Activated naive CD4-positive, alpha-beta T cell treated with anti-CD3 and anti-CD28 coated beads for 36 hours (primary cell): ENCODE results near the gene CNPY4. TPM values are rescaled to one million over a fixed set of nuclear protein-coding genes. Genes with fewer than 3 reads are reported as not detected.

Experiments used
- CTCF ChIA-PET: fragments of 350-600 bp; sonication (Branson Sonifier 250); formaldehyde crosslinking; loops from one replicate; lab custom pipeline; 2021; ENCODE audit warnings: antibody characterized with exemption; lab: Charles Lee
- DNase-seq: peaks from one replicate; pipeline ENCODE4 v3.0.0-alpha.2; 2020
- H3K27ac Mint-ChIP-seq: one replicate; pipeline ENCODE4 v1.8.0; 2021; ENCODE audit warnings: mild to moderate bottlenecking, mixed read lengths
- H3K27me3 Mint-ChIP-seq: one replicate; pipeline ENCODE4 v1.8.0; 2021; ENCODE audit warnings: low read depth, mixed read lengths
- H3K36me3 Mint-ChIP-seq: one replicate; pipeline ENCODE4 v1.8.0; 2021; ENCODE audit warnings: low read depth, mixed read lengths
- H3K4me1 Mint-ChIP-seq: one replicate; pipeline ENCODE4 v1.8.0; 2021; ENCODE audit warnings: low read depth, mixed read lengths
- H3K4me3 Mint-ChIP-seq: one replicate; pipeline ENCODE4 v1.8.0; 2021; ENCODE audit warnings: mild to moderate bottlenecking, moderate library complexity, mixed read lengths
- H3K9me3 Mint-ChIP-seq: one replicate; pipeline ENCODE4 v1.8.0; 2021; ENCODE audit warnings: mixed read lengths
- intact Hi-C: fragments of 100-400 bp; cut with micrococcal nuclease; formaldehyde crosslinking; loops from one replicate; pipeline ENCODE4 v1.15.1; 2023
- total RNA-seq, 2 experiments: library from RNA; stranded (reverse); gene quantifications; one replicate each; pipeline ENCODE4 v1.2.3, GENCODE V29; 2021

The CNPY4 gene
- total RNA-seq, 2 experiments from 2014 or later = 7.2 to 8.7 TPM

DNA sequence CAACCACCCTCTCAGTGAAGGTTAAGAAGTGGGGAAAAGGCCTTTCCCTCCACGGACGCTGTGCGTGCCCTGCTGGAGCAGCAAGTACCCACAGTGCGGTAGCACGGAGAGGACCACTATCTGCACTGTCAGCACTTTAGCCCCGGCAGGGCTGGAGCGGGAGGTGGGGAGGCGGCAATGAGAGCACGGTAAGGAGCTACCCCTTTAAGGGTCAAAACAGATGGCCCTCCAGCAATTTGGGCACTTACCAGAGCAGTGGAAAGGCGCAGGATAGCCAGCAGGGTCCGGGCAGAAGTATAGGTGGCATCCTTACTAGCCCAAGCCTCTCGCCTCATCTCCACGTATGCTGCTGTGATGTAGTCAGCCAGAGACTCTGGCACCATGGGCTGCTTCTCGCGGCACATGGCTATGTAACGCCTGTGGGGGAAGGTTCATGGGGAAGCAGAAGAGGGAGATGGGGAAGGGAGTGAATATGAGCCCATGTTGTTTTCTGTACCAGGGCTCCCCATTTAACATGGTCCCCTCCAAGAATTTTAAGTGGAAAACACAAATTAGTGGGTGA, 25.4 kb upstream of the CNPY4 start:
- H3K4me1 Mint-ChIP-seq = peaks cover 58% of the 10 kb centered on the region
- H3K9me3 Mint-ChIP-seq = no peaks in the 10 kb centered on the region
- H3K36me3 Mint-ChIP-seq = peaks cover 78% of the 10 kb centered on the region
- CTCF ChIA-PET = no interaction called here
- no peaks in the 10 kb centered on the region for H3K27me3 Mint-ChIP-seq
- DNase-seq = no peak
- no peak overlapping the region for H3K4me3 Mint-ChIP-seq
- H3K27ac Mint-ChIP-seq = no peak overlapping the region
- intact Hi-C loops = no loop called here

DNA sequence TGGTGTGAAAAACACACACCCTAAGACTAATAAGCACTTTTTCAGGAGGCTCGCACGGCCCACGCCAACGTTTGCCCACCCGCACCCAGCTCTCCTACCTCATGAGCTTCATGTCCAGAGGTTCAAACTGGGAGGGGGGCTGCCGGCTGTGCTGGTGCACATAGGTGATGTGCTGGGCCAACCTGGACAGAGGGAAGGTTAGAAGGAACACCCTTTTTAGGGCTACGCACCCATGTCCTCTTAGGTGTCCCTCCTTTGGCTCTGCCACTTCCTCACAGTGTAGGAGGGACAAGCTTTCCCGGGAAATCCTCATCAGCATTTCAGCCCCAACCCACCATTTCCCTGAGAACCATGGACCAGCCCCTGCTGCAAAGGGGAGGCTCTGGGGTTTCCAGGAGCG, 24.1 kb upstream of the CNPY4 start:
- H3K4me1 Mint-ChIP-seq = peaks cover 59% of the 10 kb centered on the region
- no peaks in the 10 kb centered on the region for H3K9me3 Mint-ChIP-seq
- DNase-seq = no peak
- H3K27me3 Mint-ChIP-seq = no peaks in the 10 kb centered on the region
- H3K27ac Mint-ChIP-seq = peak overlapping the region; percentile 56
- peaks cover 90% of the 10 kb centered on the region for H3K36me3 Mint-ChIP-seq
- intact Hi-C loops = no loop called here
- H3K4me3 Mint-ChIP-seq = no peak overlapping the region
- CTCF ChIA-PET = no interaction called here

DNA sequence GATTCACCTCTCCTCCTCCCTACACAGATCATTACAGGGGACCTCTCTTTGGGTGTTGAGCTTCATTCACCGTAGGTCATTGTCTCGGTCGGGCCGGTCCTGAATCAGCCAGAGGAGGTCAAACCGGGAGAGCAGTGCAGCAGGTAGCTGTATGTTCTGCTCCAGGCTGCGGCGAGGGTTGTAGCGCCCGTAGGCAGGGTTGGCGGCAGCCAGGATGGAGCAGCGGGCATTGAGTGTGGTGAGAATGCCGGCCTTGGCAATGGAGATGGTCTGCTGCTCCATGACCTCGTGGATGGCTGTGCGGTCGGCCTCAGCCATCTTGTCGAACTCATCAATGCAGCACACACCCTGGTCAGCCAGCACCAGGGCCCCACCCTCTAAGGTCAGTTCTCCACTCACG, 23.7 kb upstream of the CNPY4 start:
- Mint-ChIP-seq H3K4me3 (no peak overlapping the region), H3K27me3 (no peaks in the 10 kb centered on the region), H3K4me1 (peaks cover 56% of the 10 kb centered on the region), H3K36me3 (peaks cover 90% of the 10 kb centered on the region), H3K27ac (no peak overlapping the region), H3K9me3 (no peaks in the 10 kb centered on the region)
- CTCF ChIA-PET = no interaction called here
- DNase-seq = no peak
- intact Hi-C loops = no loop called here

DNA sequence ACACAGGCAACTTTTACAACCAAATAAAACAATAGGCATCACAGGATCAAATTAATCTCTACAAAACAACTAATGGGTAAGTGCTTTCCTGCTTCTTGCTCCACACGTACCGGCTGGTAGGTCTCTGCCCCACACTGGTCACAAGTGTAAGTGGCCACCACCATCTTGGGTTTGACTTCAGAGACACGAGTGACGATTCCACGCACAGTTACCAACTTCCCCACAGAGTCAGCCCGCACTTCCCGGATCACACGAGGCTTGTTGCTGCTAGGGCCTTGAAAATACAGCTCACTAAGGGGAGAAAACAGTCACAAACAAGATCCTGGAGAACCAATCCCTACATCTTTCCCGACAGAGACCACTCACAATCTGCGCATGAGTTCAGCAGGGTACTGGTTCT, 20.5 kb upstream of the CNPY4 start:
- CTCF ChIA-PET = interaction anchor here (1.2 kb wide), 1 partner anchor 9 kb away, joined by 4 read pairs; no protein-coding TSS in a partner anchor
- peak overlapping the region; percentile 50 for H3K27ac Mint-ChIP-seq

DNA sequence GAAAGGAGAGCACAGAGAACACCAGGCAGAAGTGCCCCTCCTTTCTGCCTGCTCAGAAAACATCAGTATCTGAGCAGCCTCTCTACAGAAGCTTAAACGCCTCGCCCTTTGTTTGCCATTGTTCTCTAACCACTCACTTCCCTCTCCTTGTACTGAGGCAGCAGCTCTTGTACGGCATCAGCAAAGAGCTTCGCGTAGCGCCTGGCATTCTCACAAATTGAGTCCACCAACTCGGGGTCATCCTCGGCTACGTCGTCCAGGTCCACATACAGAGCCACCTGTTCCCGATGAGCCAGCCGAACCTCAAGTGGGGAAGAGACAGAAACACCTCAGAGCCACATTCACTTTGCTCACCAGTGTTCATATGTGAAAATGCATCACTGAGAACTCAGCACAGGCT, 20.0 kb upstream of the CNPY4 start:
- peaks cover 50% of the 10 kb centered on the region for H3K4me1 Mint-ChIP-seq
- peaks cover 58% of the 10 kb centered on the region for H3K36me3 Mint-ChIP-seq
- intact Hi-C loops = no loop called here
- no peaks in the 10 kb centered on the region for H3K27me3 Mint-ChIP-seq
- peak overlapping the region; percentile 96 for H3K27ac Mint-ChIP-seq
- no peaks in the 10 kb centered on the region for H3K9me3 Mint-ChIP-seq
- DNase-seq = no peak
- peak overlapping the region; percentile 91 for H3K4me3 Mint-ChIP-seq
- CTCF ChIA-PET = interaction anchor here (1.2 kb wide), 1 partner anchor 9 kb away, joined by 4 read pairs; no protein-coding TSS in a partner anchor

More for the DNA sequence above, 20.5 kb upstream of the CNPY4 start:
- intact Hi-C loops = no loop called here
- Mint-ChIP-seq H3K36me3 (peaks cover 62% of the 10 kb centered on the region), H3K4me3 (peak overlapping the region; percentile 91), H3K4me1 (peaks cover 50% of the 10 kb centered on the region), H3K9me3 (no peaks in the 10 kb centered on the region), H3K27me3 (no peaks in the 10 kb centered on the region)
- DNase-seq = no peak

DNA sequence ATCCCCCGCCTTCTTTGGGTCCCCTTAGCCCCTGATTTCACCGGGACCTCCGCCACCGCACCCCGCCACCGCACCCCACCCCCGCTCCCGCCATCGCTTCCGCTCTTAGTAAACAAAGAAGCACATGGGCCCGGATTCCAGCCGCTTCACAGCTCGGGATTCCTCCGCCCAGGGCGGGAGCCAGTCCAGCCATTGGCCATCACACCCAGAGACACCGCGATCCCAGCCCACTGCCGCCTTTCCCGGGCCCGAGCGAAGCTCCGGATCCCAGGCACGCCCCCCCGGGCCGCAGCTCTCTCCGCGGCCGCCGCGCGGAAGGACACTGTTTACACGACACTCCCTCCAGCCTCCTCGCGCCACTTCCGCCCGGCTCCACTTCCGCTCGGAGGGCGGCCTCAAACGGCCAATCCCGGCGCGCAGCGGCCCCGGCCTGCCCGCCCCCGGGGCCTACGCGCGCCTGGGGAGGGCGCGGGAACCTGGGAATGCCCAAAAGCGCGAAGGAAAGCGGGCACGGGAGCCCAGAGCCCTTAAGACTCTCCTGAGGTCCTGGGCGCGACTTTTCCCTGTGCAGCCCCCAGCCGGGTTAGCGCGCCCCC, 18.9 kb upstream of the CNPY4 start:
- CTCF ChIA-PET = interaction anchor here (0.9 to 1.1 kb wide), 3 partner anchors 18 to 106 kb away, joined by 3 to 6 read pairs (median 5); no protein-coding TSS in a partner anchor
- Mint-ChIP-seq H3K4me3 (peak overlapping the region; percentile 91), H3K4me1 (peaks cover 45% of the 10 kb centered on the region), H3K9me3 (no peaks in the 10 kb centered on the region), H3K36me3 (peaks cover 48% of the 10 kb centered on the region), H3K27me3 (no peaks in the 10 kb centered on the region), H3K27ac (peak overlapping the region; percentile 96)
- DNase-seq = peak; percentile 88
- intact Hi-C loops = loop anchor here (1.0 to 2.0 kb wide), 8 partner anchors 11 to 329 kb away; partner anchors contain the start of genes CNPY4, GPC2, LAMTOR4 and MBLAC1

DNA sequence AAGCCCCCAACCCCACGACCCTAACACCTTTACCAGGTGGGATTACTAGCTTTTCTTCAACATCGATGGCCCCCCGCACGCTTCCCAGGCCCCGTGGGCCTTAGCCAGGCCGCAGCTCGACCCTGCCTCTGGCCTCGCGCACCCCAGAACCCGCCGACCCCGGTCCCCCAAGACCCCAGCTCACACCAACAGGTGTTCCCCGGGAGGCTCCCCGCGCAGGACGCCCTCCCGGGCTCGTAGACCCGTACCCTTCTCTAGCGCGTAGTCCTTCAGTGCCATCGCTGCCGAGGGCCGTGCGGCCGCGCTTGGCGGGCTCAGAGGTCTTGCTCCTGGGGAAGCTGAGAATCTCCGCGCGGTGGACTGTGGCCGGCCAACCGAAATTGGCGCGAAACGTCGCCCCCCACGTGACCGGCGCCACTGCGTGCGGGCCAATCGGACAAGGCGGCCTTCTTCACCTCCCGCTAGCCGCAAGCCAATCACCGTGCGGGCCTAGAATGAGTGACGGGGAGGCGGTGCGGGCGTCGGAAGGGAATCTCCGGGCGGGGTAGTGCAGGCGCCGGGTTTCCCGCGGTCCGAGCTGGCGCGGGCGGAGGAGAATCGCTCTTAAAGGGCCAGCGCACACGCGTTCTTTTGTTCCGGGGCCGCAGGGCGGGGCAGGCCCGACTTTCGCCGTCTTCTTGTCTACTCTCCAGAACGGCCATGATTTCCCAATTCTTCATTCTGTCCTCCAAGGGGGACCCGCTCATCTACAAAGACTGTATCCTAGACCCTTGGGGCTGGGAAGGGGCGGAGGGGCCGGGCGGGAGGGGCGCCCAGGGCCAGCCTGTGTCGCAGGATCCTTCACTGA, 18.2 kb upstream of the CNPY4 start, which contains the start of the genes AP4M1 and MCM7:
AP4M1 (plus strand) TSS at position 628 of the 847 bp plus-strand sequence; CDS start at position 700, 72 bp downstream.
MCM7 (minus strand) TSS at position 382 of the 847 bp plus-strand sequence; CDS start at position 279, 103 bp downstream.
- CTCF ChIA-PET = interaction anchor here (0.9 to 2.1 kb wide), 7 partner anchors 11 to 374 kb away, joined by 3 to 7 read pairs (median 4); no protein-coding TSS in a partner anchor
- DNase-seq = peak; percentile 98
- Mint-ChIP-seq H3K9me3 (no peaks in the 10 kb centered on the region), H3K27ac (peak within 1 kb of the TSS; percentile 96), H3K4me3 (peak within 1 kb of the TSS; percentile 91), H3K4me1 (peaks cover 40% of the 10 kb centered on the region), H3K27me3 (no peaks in the 10 kb centered on the region), H3K36me3 (peaks cover 41% of the 10 kb centered on the region)
- intact Hi-C loops = loop anchor here (1.0 to 2.0 kb wide), 8 partner anchors 12 to 328 kb away; partner anchors contain the start of genes CNPY4, GPC2, LAMTOR4 and MBLAC1

DNA sequence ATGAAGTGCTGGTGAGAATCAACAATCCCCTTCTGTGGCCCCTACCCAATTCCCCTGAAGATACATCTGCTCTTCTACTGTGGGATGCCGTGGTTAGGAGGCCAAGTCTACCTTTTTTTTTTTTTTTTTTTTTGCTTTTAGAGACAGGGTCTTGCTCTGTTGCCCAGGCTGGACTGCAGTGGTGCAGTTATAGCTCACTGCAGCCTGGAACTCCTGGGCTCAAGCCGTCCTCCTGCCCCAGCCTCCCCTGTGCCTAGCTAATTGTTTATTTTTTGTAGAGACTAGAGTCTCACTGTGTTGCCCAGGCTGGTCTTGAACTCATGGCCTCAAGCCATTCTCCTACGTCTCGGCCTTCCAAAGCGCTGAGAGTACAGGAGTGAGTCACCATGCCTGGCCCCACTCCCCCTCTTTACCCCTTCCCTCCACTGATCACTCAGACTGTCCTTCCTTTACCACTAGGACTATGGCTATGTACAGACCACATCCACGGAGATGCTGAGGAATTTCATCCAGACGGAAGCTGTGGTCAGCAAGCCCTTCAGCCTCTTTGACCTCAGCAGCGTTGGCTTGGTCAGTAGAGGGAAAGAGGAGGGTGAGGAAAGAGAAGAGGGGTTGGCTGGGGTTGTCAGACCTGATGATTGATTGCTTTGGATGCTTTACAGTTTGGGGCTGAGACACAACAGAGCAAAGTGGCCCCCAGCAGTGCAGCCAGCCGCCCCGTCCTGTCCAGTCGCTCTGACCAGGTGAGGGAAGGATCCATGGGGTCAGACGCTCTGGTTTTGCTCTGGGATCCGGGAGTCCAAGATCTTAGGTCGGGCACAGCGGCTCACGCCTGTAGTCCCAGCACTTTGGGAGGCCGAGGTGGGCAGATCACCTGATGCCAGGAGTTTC, 16.2 kb upstream of the CNPY4 start:
- intact Hi-C loops = no loop called here
- Mint-ChIP-seq H3K4me1 (peaks cover 29% of the 10 kb centered on the region), H3K36me3 (peaks cover 25% of the 10 kb centered on the region), H3K27me3 (no peaks in the 10 kb centered on the region), H3K27ac (no peak overlapping the region), H3K9me3 (no peaks in the 10 kb centered on the region), H3K4me3 (peak overlapping the region; percentile 91)
- CTCF ChIA-PET = interaction anchor here (1.1 to 2.1 kb wide), 5 partner anchors 8 to 304 kb away, joined by 3 to 7 read pairs (median 4); no protein-coding TSS in a partner anchor
- no peak for DNase-seq

DNA sequence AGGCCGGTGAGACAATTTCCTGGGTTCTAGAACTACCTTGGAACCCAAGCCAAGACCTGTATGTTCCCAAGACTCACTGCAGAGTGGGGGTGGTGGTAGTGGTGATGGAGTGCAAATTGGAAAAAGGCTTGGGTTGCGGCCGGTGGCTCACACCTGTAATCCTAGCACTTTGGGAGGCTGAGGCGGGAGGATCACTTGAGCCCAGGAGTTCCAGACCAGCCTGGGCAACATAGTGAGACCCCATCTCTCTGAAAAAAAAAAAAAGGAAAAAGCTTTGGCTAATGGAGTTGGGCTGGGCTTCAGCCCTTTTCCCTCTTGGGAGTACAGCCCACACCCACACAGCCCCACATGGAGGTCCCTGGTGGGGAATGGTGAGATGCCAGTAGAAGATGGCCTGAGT, 13.9 kb upstream of the CNPY4 start:
- peaks cover 6% of the 10 kb centered on the region for H3K36me3 Mint-ChIP-seq
- CTCF ChIA-PET = no interaction called here
- no peak for DNase-seq
- no peaks in the 10 kb centered on the region for H3K27me3 Mint-ChIP-seq
- H3K9me3 Mint-ChIP-seq = no peaks in the 10 kb centered on the region
- H3K4me3 Mint-ChIP-seq = no peak overlapping the region
- H3K4me1 Mint-ChIP-seq = peaks cover 11% of the 10 kb centered on the region
- intact Hi-C loops = no loop called here
- no peak overlapping the region for H3K27ac Mint-ChIP-seq

DNA sequence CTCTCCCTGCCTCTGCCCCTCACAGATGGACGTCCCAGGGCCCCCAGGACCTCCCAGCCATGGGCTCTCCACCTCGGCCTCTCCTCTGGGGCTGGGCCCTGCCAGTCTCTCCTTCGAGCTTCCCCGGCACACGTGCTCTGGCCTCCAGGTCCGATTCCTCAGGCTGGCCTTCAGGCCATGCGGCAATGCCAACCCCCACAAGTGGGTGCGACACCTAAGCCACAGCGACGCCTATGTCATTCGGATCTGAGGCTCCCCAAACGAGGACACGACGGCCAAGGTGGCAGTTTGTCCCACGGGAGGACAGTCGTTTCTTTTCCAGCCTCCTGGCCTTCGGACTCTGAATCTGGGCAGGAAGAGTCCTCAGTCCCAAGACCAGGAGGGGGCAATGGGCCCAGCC, 12.8 kb upstream of the CNPY4 start:
- Mint-ChIP-seq H3K4me1 (peaks cover 10% of the 10 kb centered on the region), H3K4me3 (no peak overlapping the region), H3K27ac (no peak overlapping the region), H3K9me3 (no peaks in the 10 kb centered on the region), H3K36me3 (peaks cover 8% of the 10 kb centered on the region), H3K27me3 (no peaks in the 10 kb centered on the region)
- CTCF ChIA-PET = no interaction called here
- intact Hi-C loops = no loop called here
- no peak for DNase-seq

DNA sequence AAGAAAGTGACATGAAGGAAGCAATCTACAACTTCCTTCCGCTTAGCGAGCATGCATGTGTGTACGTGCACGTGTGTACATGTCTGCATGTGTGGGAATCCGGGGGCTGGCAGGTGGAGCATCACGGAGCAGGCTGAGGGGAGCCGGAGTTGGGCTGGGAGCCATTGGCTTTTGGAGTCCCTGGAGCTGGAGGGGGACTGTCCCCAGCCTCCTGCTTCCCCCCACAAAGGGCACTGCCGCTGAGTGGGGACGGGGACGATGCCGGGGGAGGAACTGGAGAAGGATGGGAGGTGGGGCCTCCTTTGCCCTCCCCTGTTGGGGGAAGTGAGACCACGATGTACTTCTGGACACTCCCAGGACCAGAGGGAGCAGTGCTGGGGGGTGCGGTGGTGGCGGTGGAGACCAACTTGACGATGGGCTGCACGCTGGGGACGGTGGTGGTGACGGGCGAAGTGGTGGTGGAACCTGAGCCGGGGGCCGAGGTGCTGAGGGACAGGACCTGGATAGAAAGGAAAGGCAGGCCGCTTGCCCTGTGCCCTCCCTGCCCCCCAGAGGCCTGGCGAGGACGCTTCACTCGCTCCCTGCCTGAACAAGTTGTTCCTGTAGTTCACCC, 12.2 kb upstream of the CNPY4 start:
- H3K4me1 Mint-ChIP-seq = peaks cover 10% of the 10 kb centered on the region
- no peaks in the 10 kb centered on the region for H3K9me3 Mint-ChIP-seq
- no peak overlapping the region for H3K4me3 Mint-ChIP-seq
- H3K27me3 Mint-ChIP-seq = no peaks in the 10 kb centered on the region
- H3K27ac Mint-ChIP-seq = no peak overlapping the region
- H3K36me3 Mint-ChIP-seq = peaks cover 8% of the 10 kb centered on the region
- intact Hi-C loops = no loop called here
- CTCF ChIA-PET = no interaction called here
- no peak for DNase-seq
